ENCODE results near the gene HNRNPA0.
A peak's percentile ranks its signal among the peaks of the same experiment; 100 is the strongest.

The HNRNPA0 gene

GRCh38 chr5:137716337-137716736 lies 37.8 kb downstream of the HNRNPA0 start:
- no peak for DNase-seq

GRCh38 chr5:137715456-137715855 lies 38.7 kb downstream of the HNRNPA0 start:
- no peak for DNase-seq

- DNase-seq = no peak
Observed at GRCh38 chr5:137714946-137715345, 39.2 kb downstream of the HNRNPA0 start.

- DNase-seq = no peak
Observed at GRCh38 chr5:137714494-137714893, 39.7 kb downstream of the HNRNPA0 start.

GRCh38 chr5:137712139-137712667 lies 42.0 kb downstream of the HNRNPA0 start:
- no peak for DNase-seq

- no peak for DNase-seq
Observed at GRCh38 chr5:137710086-137710485, 44.1 kb downstream of the HNRNPA0 start.

GRCh38 chr5:137708796-137709559 lies 45.2 kb downstream of the HNRNPA0 start:
- DNase-seq = peak; percentile 90

- no peak for DNase-seq
Observed at GRCh38 chr5:137708062-137708461, 46.1 kb downstream of the HNRNPA0 start.

- no peak for DNase-seq
Observed at GRCh38 chr5:137706841-137707240, 47.3 kb downstream of the HNRNPA0 start.

- no peak for DNase-seq
Observed at GRCh38 chr5:137705106-137705505, 49.1 kb downstream of the HNRNPA0 start.

- no peak for DNase-seq
Observed at GRCh38 chr5:137703565-137703964, 50.6 kb downstream of the HNRNPA0 start.

GRCh38 chr5:137700282-137700680 lies 53.9 kb downstream of the HNRNPA0 start:
- DNase-seq = no peak

- DNase-seq = no peak
Observed at GRCh38 chr5:137699336-137700281, 54.6 kb downstream of the HNRNPA0 start.

- no peak for DNase-seq
Observed at GRCh38 chr5:137696481-137696880, 57.7 kb downstream of the HNRNPA0 start.

GRCh38 chr5:137695651-137696428 lies 58.3 kb downstream of the HNRNPA0 start:
- no peak for DNase-seq
